ENCODE measurements around the gene NME4.

Gene NME4

DNA sequence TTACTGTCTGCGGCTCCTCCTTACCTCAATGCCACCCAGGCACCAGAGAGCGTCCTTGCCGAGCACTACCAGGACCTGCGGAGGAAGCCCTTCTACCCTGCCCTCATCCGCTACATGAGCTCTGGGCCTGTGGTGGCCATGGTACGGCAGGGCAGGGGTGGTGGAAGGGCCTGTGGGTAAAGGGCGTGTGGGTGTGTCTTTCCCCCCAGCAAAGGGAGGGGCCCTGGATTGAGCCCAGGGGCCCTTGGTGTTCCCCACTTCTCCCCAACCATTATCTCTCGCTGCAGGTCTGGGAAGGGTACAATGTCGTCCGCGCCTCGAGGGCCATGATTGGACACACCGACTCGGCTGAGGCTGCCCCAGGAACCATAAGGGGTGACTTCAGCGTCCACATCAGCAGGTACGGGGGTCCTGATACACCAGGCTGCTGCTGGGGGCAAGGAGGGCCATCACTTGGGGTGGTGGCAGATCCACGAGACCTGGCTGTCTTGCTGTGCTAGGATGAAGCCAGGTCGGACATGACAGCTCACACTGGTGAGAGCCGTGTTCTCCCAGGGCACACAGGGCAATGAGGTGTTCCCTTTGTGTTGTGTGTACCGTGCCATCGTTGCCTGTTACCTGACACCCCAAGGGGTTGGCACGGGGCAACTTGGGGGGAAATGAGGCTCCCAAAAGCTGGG lies 2.5 kb downstream of the NME4 start:
- TF ChIP-seq, protein P1, sequence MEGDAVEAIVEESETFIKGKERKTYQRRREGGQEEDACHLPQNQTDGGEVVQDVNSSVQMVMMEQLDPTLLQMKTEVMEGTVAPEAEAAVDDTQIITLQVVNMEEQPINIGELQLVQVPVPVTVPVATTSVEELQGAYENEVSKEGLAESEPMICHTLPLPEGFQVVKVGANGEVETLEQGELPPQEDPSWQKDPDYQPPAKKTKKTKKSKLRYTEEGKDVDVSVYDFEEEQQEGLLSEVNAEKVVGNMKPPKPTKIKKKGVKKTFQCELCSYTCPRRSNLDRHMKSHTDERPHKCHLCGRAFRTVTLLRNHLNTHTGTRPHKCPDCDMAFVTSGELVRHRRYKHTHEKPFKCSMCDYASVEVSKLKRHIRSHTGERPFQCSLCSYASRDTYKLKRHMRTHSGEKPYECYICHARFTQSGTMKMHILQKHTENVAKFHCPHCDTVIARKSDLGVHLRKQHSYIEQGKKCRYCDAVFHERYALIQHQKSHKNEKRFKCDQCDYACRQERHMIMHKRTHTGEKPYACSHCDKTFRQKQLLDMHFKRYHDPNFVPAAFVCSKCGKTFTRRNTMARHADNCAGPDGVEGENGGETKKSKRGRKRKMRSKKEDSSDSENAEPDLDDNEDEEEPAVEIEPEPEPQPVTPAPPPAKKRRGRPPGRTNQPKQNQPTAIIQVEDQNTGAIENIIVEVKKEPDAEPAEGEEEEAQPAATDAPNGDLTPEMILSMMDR (IDR thresholded peaks at IDR 0.05; ENCODE audit: low read depth, low read length): no peak
- no peak for DNase-seq (ENCODE audit: extremely low read depth, low read depth)

DNA sequence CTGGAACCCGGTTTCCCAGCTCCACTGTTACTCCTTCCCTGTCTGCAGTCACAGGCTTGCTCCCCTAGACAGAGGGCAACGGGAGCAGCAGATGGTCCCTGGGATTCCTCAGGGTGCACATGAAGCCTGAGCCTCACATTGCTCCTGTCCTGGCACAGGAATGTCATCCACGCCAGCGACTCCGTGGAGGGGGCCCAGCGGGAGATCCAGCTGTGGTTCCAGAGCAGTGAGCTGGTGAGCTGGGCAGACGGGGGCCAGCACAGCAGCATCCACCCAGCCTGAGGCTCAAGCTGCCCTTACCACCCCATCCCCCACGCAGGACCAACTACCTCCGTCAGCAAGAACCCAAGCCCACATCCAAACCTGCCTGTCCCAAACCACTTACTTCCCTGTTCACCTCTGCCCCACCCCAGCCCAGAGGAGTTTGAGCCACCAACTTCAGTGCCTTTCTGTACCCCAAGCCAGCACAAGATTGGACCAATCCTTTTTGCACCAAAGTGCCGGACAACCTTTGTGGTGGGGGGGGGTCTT lies 3.1 kb downstream of the NME4 start:
- no peak for DNase-seq (ENCODE audit: extremely low read depth, low read depth)

DNA sequence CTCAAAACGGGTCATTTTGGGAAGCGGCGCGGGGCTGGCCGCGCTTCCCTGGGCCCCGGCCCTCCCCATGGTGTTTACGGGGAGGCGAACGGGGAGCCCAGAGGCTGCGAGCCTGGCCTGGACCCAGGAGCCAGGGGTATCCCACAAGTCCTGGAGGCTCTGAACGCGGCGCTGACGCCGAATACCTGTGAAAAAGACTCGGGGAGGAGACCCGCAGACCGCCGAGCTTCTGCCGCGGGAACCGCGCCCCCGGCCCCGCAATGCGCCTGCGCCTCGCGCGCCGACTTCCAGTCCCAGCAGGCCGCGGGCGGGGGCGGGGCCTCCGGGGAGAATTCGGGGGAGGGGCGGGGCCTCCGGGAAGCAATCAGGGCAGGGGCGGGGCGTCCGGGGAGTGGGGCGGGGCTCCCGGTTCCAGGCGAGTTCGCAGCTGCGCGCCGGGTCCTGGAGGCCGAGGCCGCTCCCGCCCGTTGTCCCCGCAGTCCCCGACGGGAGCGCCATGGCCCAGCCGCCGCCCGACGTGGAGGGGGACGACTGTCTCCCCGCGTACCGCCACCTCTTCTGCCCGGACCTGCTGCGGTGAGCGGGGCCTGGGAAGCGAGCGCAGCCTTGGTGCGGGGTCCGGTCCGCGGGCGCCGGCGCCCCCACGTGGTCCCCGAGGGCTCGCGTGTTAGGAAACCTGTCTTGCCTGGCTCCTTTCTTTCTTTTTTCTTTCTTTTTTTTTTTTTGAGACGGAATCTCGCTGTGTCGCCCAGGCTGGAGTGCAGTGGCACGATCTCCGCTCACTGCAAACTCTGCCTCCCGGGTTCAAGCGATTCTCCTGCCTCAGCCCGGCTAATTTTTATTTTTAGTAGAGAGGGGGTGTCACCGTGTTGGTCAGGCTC lies 4.7 kb downstream of the NME4 start, which contains the start of gene DECR2:
TSS of gene DECR2 (plus strand) at position 418 of the 881 bp plus-strand sequence. CDS start at position 497, 79 bp downstream.
- TF ChIP-seq, protein P1 (IDR thresholded peaks at IDR 0.05; ENCODE audit: low read depth, low read length): peak; percentile 48
- no peak for DNase-seq (ENCODE audit: extremely low read depth, low read depth)

More for the DNA sequence above, 3.1 kb downstream of the NME4 start:
- TF ChIP-seq, protein P1 (IDR thresholded peaks at IDR 0.05; ENCODE audit: low read depth, low read length): no peak

DNA sequence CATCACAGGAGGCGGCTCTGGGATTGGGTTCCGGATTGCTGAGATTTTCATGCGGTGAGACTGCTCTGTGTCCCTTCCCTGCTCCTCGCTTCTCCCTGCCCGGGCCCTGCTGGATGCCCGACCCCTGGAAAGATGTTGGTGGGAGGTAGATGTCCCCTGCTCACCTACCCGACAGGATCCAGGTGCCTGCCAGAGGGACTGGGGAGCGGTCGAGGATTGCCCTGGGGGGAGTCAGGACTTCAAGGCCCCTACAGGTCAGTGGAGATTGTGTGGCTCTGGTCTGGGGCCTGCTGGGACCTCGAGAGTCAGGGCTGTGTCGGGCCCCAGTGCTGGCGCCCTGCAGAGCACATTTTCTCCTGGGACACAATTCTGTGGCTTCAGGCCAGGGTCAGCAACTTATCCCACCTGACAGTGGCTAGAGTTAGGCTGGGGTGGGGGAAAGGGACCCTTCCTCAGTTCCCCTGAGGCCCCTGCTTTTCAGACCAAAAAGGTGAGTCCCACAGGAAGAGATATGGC lies 8.0 kb downstream of the NME4 start:
- TF ChIP-seq, protein P1 (IDR thresholded peaks at IDR 0.05; ENCODE audit: low read depth, low read length): no peak
- no peak for DNase-seq (ENCODE audit: extremely low read depth, low read depth)

DNA sequence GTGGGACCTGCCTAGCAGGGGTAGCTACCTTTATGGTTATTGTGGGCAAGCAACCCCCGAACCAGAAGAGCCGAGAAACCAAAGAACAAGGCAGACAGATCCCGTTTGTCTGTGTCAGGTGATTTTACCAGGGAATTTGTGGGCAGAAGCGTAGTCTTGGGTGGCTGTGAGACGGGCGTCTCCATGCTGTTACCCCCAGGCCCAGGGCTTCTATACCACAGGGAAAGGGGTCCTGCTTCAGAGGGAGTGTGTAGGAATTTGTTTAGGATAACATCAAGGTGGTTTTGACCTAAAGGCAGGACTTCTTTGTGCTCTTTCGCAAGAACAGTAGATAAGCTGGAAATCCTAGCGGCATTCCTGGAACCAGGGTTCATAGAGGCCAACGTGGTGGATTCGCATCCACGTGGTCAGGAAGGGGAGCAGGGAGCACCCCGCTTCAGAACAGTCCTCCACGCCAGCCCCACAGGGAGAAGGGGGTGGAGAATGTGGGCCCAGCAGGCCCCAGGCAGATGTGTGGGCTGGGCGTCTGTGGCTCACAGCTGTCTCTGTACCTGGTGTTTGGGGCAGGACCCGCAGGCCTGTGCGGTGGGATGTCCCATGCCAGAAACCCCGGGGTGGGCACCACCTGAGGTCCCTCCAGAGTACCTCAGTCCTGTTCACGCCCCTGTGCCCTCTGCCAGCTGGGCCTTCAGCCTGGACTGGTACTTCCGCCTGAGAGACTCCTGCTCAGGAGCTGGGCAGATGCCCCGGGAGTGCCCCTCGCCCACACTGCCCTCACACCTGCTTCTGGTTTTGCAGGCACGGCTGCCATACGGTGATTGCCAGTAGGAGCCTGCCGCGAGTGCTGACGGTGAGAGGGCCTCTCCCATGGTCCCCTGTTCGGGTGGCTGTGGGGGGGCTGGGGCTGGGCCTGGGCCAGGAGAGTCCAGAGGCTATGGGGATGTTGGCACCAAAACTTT lies 8.8 kb downstream of the NME4 start:
- TF ChIP-seq, protein P1 (IDR thresholded peaks at IDR 0.05; ENCODE audit: low read depth, low read length): no peak
- no peak for DNase-seq (ENCODE audit: extremely low read depth, low read depth)

DNA sequence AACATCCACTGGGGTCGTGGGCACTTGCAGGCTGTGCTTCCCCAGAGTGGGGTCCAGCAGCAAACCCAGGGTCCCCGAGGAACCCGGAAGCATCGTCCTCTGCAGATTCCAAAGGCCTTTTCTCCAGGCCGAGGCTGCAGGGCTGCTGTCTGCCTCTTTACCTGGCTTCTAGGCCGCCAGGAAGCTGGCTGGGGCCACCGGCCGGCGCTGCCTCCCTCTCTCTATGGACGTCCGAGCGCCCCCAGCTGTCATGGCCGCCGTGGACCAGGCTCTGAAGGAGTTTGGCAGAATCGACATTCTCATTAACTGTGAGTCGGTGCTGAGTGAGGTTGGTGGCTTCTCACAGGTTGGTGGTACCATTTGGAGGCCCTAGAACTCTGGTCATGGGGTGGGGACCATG lies 10.3 kb downstream of the NME4 start:
- TF ChIP-seq, protein P1 (IDR thresholded peaks at IDR 0.05; ENCODE audit: low read depth, low read length): no peak
- no peak for DNase-seq (ENCODE audit: extremely low read depth, low read depth)

All from AG09319 (cell line).